Upper lobe of left lung (tissue), 6 donors: ENCODE data around the gene TUBGCP6. TPM values are rescaled to one million over a fixed set of nuclear protein-coding genes. Genes with fewer than 3 reads are reported as not detected.

Source experiments
- ATAC-seq, 2 donors: fragments of 200-7000 bp; cut with Tn5 transposase; one replicate each; pipeline ENCODE4 v1.9.1; 2022; ENCODE audit warnings: mild to moderate bottlenecking in 2 of 2, moderate library complexity in 2 of 2; ENCODE audit not compliant: low FRiP score in 2 of 2
- DNase-seq, 2 donors: peaks; one replicate each; pipeline ENCODE4 v3.0.0-alpha.2; 2019 to 2020
- H3K27ac ChIP-seq, 4 donors: fragments of 200-600 bp; sonication (generic); one replicate each; pipeline ENCODE4 v1.5.1; 2016 to 2019
- H3K27me3 ChIP-seq, 4 donors: fragments of 200-600 bp; sonication (generic); one replicate each; pipeline ENCODE4 v1.5.1; 2017 to 2019
- H3K36me3 ChIP-seq, 4 donors: fragments of 200-600 bp; sonication (generic); one replicate each; pipeline ENCODE4 v1.5.1; 2016 to 2019
- H3K4me1 ChIP-seq, 4 donors: fragments of 200-600 bp; sonication (generic); one replicate each; pipeline ENCODE4 v1.5.1; 2018 to 2019
- H3K4me3 ChIP-seq, 4 donors: fragments of 200-600 bp; sonication (generic); one replicate each; pipeline ENCODE4 v1.5.1; 2017 to 2019; ENCODE audit warnings: mild to moderate bottlenecking in 2 of 4, moderate library complexity in 1 of 4
- H3K9me3 ChIP-seq, 4 donors: fragments of 200-600 bp; sonication (generic); one replicate each; pipeline ENCODE4 v1.5.1; 2018 to 2019
- EP300 ChIP-seq, 4 donors: sonication (generic); formaldehyde crosslinking; IDR thresholded peaks; one replicate each; pipeline ENCODE4 v1.5.1; 2017; ENCODE audit warnings: antibody characterized with exemption in 4 of 4, control low read depth in 2 of 4
- POLR2A ChIP-seq, 4 donors: fragments of 450-650 bp; IDR thresholded peaks; one replicate each; pipeline ENCODE4 v1.5.1; 2016 to 2017; ENCODE audit warnings: antibody characterized with exemption in 4 of 4, mild to moderate bottlenecking in 2 of 4
- POLR2AphosphoS5 ChIP-seq, 2 donors: sonication (generic); formaldehyde crosslinking; IDR thresholded peaks; one replicate each; pipeline ENCODE4 v1.5.1; 2017; ENCODE audit warnings: antibody characterized with exemption in 2 of 2
- WGBS, 2 donors: methylation state at CpG; one replicate each; pipeline ENCODE4 v1.1.5; 2017 to 2018; 5-methylcytosine and 5-hydroxymethylcytosine counted together
- total RNA-seq, 6 donors: library from RNA; depleted of rRNA in 4 of 6; stranded (reverse); fragments of >200 nt in 4 of 6; gene quantifications; one replicate each; pipeline versions ENCODE4 v1.1.0 to v1.2.1, GENCODE V29; 2016 to 2021
- TF ChIP-seq, protein P1 (sequence below), 6 experiments: fragments of 450-650 bp in 4 of 6; fragments of 200-600 bp in 2 of 6; sonication (generic) in 2 of 6; IDR thresholded peaks; one replicate each; pipeline ENCODE4 v1.5.1; 2016 to 2019; ENCODE audit warnings: antibody characterized with exemption in 6 of 6
- donor health status: DM: no; HTN: no; CAD: no; lungs with moderate emphysema.
- donor health status: DM: no; HTN: yes; CAD: no; lungs with severe emphysema.

Gene TUBGCP6
- total RNA-seq, 6 donors from 2014 or later, result 43.2 to 216 (median 52.4) TPM

DNA sequence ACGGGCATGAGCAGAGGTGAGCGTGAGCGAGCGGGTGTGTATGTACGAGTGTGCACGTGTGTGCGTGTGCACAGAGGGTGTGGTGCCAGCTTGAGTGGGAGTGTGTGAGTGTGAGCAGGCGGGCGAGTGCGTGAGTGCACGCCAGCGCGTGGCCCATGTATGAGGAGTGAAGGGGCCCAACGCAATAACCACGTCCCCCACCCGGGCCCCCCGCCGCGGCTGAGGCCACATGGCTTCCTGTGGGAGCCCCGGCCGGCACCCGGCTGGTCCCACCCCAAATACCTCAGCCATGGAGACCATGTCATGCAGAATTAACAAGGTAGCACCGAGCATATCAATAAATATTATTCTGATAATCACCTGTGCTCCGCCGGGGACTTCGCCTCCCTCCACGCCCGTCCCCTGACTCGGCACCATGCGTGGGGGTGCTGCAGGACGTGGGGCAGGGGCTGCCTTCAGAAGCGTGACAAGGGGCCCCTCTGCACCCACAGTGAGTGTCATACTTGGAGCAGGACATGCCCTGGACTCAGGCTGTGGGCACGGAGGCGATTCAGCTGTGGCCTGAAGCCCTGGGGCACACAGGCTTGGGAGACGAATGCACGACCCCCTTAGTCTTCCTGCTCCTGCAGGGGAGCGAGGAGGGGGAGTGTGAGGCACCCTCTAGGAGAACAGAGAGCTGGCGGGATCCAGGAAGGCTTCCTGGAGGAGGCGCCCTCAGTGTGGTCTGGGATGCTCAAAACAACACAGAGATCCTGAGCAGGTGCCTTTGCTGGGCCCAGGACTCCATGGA is 64.7 kb downstream of the TUBGCP6 start:
- Histone ChIP-seq H3K27me3 (no peaks in the 10 kb centered on the region), H3K36me3 (no peaks in the 10 kb centered on the region), H3K27ac (no peak overlapping the region), H3K4me1 (peaks cover 17 to 26% (median 21%) of the 10 kb centered on the region in 4 donors), H3K4me3 (no peak overlapping the region), H3K9me3 (no peaks in the 10 kb centered on the region)
- ATAC-seq (no peak), DNase-seq (peak in 1 of 2 donors; percentile 84)
- no peak for TF ChIP-seq POLR2AphosphoS5 (IDR thresholded peaks at IDR 0.05)
- 60 to 76% methylated on average over 32 to 33 of the region's 39 CpGs for WGBS, 2 donors

DNA sequence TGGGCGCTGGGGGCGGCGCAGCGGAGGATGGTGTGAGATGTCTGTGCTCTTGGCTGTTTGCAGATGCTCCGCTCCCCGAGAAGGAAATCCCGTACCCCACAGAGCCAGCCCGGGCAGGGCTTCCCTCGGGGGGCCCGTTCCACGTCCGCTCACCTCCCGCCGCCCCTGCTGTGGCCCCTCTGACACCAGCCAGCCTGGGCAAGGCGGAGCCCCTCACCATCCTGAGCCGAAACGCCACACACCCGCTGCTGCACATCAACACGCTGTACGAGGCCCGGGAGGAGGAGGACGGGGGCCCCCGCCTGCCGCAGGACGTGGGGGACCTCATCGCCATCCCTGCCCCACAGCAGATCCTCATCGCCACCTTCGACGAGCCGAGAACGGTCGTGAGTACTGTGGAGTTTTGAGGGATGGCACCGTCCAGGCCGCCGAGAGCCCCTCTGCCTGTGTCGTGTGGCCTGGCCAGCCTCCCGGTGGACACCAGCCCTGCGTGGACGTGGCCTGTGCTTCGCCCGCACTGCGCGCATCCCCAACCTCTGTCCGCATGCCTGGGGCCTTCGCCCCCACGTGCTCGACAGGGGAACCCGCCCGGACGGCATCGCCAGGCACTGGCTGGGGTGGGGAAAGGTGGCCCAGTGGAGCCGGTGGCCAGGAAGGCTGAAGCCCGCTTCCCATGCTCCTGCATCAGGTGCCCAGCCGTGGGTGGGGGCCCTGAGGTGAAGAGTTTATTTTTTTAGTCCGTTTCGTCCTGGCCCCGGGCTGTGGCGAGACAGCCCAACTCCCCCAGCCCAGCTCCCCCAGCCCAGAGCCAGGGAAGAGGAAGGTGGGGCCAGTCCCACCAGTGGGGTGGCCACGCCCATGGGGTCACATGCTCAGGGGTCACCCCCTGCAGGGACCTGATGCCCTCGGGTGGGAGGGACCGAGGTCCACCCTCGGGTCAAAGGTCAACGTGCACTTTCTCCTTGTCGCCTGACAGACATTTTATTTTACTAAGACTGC is 65.7 kb downstream of the TUBGCP6 start:
- Histone ChIP-seq H3K27ac (no peak overlapping the region), H3K27me3 (no peaks in the 10 kb centered on the region), H3K9me3 (no peaks in the 10 kb centered on the region), H3K36me3 (no peaks in the 10 kb centered on the region), H3K4me1 (peaks cover 7 to 16% (median 12%) of the 10 kb centered on the region in 4 donors), H3K4me3 (no peak overlapping the region)
- WGBS, 2 donors, result 78 to 86% methylated on average over 38 to 57 of the region's 64 CpGs
- ATAC-seq (no peak), DNase-seq (peak in 1 of 2 donors; percentile 80)
- TF ChIP-seq POLR2A (IDR thresholded peaks at IDR 0.05) (no peak), POLR2AphosphoS5 (IDR thresholded peaks at IDR 0.05) (no peak), EP300 (IDR thresholded peaks at IDR 0.05) (no peak)
- TF ChIP-seq, protein P1, sequence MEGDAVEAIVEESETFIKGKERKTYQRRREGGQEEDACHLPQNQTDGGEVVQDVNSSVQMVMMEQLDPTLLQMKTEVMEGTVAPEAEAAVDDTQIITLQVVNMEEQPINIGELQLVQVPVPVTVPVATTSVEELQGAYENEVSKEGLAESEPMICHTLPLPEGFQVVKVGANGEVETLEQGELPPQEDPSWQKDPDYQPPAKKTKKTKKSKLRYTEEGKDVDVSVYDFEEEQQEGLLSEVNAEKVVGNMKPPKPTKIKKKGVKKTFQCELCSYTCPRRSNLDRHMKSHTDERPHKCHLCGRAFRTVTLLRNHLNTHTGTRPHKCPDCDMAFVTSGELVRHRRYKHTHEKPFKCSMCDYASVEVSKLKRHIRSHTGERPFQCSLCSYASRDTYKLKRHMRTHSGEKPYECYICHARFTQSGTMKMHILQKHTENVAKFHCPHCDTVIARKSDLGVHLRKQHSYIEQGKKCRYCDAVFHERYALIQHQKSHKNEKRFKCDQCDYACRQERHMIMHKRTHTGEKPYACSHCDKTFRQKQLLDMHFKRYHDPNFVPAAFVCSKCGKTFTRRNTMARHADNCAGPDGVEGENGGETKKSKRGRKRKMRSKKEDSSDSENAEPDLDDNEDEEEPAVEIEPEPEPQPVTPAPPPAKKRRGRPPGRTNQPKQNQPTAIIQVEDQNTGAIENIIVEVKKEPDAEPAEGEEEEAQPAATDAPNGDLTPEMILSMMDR (IDR thresholded peaks at IDR 0.05), result no peak

DNA sequence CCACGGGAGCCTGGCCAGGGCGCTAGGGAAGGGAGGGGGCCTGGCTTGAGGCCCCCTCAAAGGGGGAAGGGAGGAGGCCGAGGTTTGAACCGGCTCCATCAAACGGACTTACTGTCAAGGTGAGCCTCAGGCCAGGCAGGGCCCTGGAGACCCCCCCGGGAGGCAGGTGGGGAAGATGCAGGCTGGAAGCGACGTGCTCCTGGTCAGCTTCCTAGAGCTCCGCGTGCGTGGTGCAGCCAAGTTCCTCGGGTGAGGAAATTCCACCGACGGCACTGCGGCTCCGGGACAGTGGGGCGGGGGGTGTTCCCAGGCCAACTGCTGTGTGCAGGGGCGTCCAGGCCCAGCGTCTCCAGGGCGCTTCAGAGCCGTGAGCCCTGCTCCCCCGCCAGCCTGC is 66.4 kb downstream of the TUBGCP6 start:
- Histone ChIP-seq H3K4me3 (no peak overlapping the region), H3K27me3 (no peaks in the 10 kb centered on the region), H3K36me3 (no peaks in the 10 kb centered on the region), H3K4me1 (peaks cover under 1 to 9% (median 5%) of the 10 kb centered on the region in 4 donors), H3K27ac (no peak overlapping the region), H3K9me3 (no peaks in the 10 kb centered on the region)
- WGBS, 2 donors, result 78% methylated on average over 14 of the region's 22 CpGs; no CpG with 5 or more reads in 1 of the 2 donors
- DNase-seq (no peak), ATAC-seq (no peak)
- TF ChIP-seq POLR2A (IDR thresholded peaks at IDR 0.05) (no peak), EP300 (IDR thresholded peaks at IDR 0.05) (no peak), POLR2AphosphoS5 (IDR thresholded peaks at IDR 0.05) (no peak)
- TF ChIP-seq, protein P1 (IDR thresholded peaks at IDR 0.05), result no peak

DNA sequence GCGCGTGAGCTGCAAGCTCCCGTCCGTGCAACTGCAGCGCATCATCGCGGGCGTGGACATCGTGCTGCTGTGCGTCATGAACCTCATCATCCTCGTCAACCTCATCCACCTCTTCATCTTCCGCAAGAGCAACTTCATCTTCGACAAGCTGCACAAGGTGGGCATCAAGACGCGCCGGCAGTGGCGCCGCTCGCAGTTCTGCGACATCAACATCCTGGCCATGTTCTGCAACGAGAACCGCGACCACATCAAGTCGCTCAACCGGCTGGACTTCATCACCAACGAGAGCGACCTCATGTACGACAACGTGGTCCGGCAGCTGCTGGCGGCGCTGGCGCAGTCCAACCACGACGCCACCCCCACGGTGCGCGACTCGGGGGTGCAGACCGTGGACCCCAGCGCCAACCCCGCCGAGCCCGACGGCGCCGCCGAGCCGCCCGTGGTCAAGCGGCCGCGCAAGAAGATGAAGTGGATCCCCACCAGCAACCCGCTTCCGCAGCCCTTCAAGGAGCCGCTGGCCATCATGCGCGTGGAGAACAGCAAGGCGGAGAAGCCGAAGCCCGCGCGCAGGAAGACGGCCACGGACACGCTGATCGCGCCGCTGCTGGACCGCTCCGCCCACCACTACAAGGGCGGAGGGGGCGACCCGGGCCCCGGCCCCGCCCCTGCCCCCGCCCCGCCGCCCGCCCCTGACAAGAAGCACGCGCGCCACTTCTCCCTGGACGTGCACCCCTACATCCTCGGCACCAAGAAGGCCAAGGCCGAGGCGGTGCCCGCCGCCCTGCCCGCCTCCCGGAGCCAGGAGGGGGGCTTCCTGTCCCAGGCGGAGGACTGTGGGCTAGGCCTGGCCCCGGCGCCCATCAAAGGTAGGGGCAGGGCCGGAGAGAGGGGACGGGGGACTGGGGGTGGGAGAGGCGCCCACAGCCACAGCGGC is 67.0 kb downstream of the TUBGCP6 start:
- 74 to 85% methylated on average over 62 to 71 of the region's 98 CpGs for WGBS, 2 donors
- Histone ChIP-seq H3K36me3 (no peaks in the 10 kb centered on the region), H3K27ac (no peak overlapping the region), H3K27me3 (no peaks in the 10 kb centered on the region), H3K4me3 (no peak overlapping the region), H3K9me3 (no peaks in the 10 kb centered on the region), H3K4me1 (peaks cover 0 to 2% (median 0%) of the 10 kb centered on the region in 4 donors)
- ATAC-seq, result no peak
- TF ChIP-seq, protein P1 (IDR thresholded peaks at IDR 0.05), result no peak
- TF ChIP-seq POLR2A (IDR thresholded peaks at IDR 0.05) (no peak), POLR2AphosphoS5 (IDR thresholded peaks at IDR 0.05) (no peak), EP300 (IDR thresholded peaks at IDR 0.05) (no peak)
- peak in 1 of 2 donors; percentile 82 for DNase-seq
